ENCODE measurements around the gene CYSLTR1. TPM values are rescaled to one million over a fixed set of nuclear protein-coding genes. Genes with fewer than 3 reads are reported as not detected.

Gene CYSLTR1
- total and polyA plus RNA-seq, 7 donors, result 0.13 to 0.86 (median 0.48) TPM

GRCh38 chrX:78329486-78329885 is 2.1 kb upstream of the CYSLTR1 start:
- intact Hi-C loops (cut with DNase I), result no loop called here
- TF ChIP-seq, protein P1, sequence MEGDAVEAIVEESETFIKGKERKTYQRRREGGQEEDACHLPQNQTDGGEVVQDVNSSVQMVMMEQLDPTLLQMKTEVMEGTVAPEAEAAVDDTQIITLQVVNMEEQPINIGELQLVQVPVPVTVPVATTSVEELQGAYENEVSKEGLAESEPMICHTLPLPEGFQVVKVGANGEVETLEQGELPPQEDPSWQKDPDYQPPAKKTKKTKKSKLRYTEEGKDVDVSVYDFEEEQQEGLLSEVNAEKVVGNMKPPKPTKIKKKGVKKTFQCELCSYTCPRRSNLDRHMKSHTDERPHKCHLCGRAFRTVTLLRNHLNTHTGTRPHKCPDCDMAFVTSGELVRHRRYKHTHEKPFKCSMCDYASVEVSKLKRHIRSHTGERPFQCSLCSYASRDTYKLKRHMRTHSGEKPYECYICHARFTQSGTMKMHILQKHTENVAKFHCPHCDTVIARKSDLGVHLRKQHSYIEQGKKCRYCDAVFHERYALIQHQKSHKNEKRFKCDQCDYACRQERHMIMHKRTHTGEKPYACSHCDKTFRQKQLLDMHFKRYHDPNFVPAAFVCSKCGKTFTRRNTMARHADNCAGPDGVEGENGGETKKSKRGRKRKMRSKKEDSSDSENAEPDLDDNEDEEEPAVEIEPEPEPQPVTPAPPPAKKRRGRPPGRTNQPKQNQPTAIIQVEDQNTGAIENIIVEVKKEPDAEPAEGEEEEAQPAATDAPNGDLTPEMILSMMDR (IDR thresholded peaks at IDR 0.05), result no peak
- Histone ChIP-seq H3K9me3 (no peaks in the 10 kb centered on the region), H3K27ac (no peak overlapping the region), H3K27me3 (ENCODE audit: insufficient read depth in 3 of 3, low read length in 2 of 3) (peaks cover 0 to 4% (median 0%) of the 10 kb centered on the region in 3 donors), H3K36me3 (ENCODE audit: insufficient read depth in 1 of 2, low read depth in 1 of 2) (no peaks in the 10 kb centered on the region), H3K4me3 (no peak overlapping the region), H3K4me1 (no peaks in the 10 kb centered on the region)
- 54 to 92% (median 92%) methylated on average over 4 of the region's 4 CpGs for WGBS, 3 donors
- DNase-seq (no peak), ATAC-seq (no peak)

GRCh38 chrX:78326401-78326800 is 1.0 kb downstream of the CYSLTR1 start:
- DNase-seq, result no peak
- no peak for ATAC-seq
- no peaks in the 10 kb centered on the region for H3K36me3 ChIP-seq (ENCODE audit: insufficient read depth in 1 of 2, low read depth in 1 of 2)
- intact Hi-C loops (cut with DNase I), result no loop called here
- no peak overlapping the region for H3K4me3 ChIP-seq
- no peaks in the 10 kb centered on the region for H3K9me3 ChIP-seq
- TF ChIP-seq, protein P1 (IDR thresholded peaks at IDR 0.05), result no peak
- no peak overlapping the region for H3K27ac ChIP-seq
- H3K4me1 ChIP-seq, result no peaks in the 10 kb centered on the region
- 47 to 49% (median 49%) methylated on average over 2 of the region's 2 CpGs for WGBS, 3 donors
- peaks cover 0 to 2% (median 0%) of the 10 kb centered on the region in 3 donors for H3K27me3 ChIP-seq (ENCODE audit: insufficient read depth in 3 of 3, low read length in 2 of 3)

GRCh38 chrX:78322863-78323262 is 4.5 kb downstream of the CYSLTR1 start:
- H3K27ac ChIP-seq, result no peak overlapping the region
- H3K4me1 ChIP-seq, result no peaks in the 10 kb centered on the region
- no peak overlapping the region for H3K4me3 ChIP-seq
- TF ChIP-seq, protein P1 (IDR thresholded peaks at IDR 0.05), result no peak
- DNase-seq (no peak), ATAC-seq (no peak)
- H3K27me3 ChIP-seq (ENCODE audit: insufficient read depth in 3 of 3, low read length in 2 of 3), result no peaks in the 10 kb centered on the region
- intact Hi-C loops (cut with DNase I), result no loop called here
- no peaks in the 10 kb centered on the region for H3K36me3 ChIP-seq (ENCODE audit: insufficient read depth in 1 of 2, low read depth in 1 of 2)
- no peaks in the 10 kb centered on the region for H3K9me3 ChIP-seq

- Histone ChIP-seq H3K27ac (no peak overlapping the region), H3K27me3 (ENCODE audit: insufficient read depth in 3 of 3, low read length in 2 of 3) (no peaks in the 10 kb centered on the region), H3K36me3 (ENCODE audit: insufficient read depth in 1 of 2, low read depth in 1 of 2) (no peaks in the 10 kb centered on the region), H3K4me1 (no peaks in the 10 kb centered on the region), H3K4me3 (no peak overlapping the region), H3K9me3 (no peaks in the 10 kb centered on the region)
- DNase-seq (peak in 1 of 2 donors; percentile 20), ATAC-seq (no peak)
- 59 to 62% (median 61%) methylated on average over 2 of the region's 2 CpGs for WGBS, 3 donors
- intact Hi-C loops (cut with DNase I), result no loop called here
- TF ChIP-seq, protein P1 (IDR thresholded peaks at IDR 0.05), result no peak
Observed at GRCh38 chrX:78321809-78322208, 5.6 kb downstream of the CYSLTR1 start.

- Histone ChIP-seq H3K36me3 (ENCODE audit: insufficient read depth in 1 of 2, low read depth in 1 of 2) (no peaks in the 10 kb centered on the region), H3K27ac (no peak overlapping the region), H3K4me1 (no peaks in the 10 kb centered on the region), H3K9me3 (no peaks in the 10 kb centered on the region), H3K27me3 (ENCODE audit: insufficient read depth in 3 of 3, low read length in 2 of 3) (no peaks in the 10 kb centered on the region), H3K4me3 (no peak overlapping the region)
- ATAC-seq (no peak), DNase-seq (no peak)
- 39 to 62% (median 45%) methylated on average over 2 of the region's 2 CpGs for WGBS, 3 donors
- intact Hi-C loops (cut with DNase I), result no loop called here
- TF ChIP-seq, protein P1 (IDR thresholded peaks at IDR 0.05), result no peak
Observed at GRCh38 chrX:78316265-78316664, 11.1 kb downstream of the CYSLTR1 start.

All from psoas muscle (tissue), 8 donors.